Smooth muscle cell (in vitro differentiated cells): ENCODE data around the gene AKR1E2. TPM values are rescaled to one million over a fixed set of nuclear protein-coding genes. Genes with fewer than 3 reads are reported as not detected.

Experiments used
- DNase-seq: peaks from one replicate; lab custom pipeline; 2025; ENCODE audit not compliant: unreplicated experiment; lab: John Stamatoyannopoulos, UW
- H2AFZ ChIP-seq: fragments of 200-600 bp; sonication (generic); 2 replicates; pipeline ENCODE4 v1.6.0; 2016; ENCODE audit warnings: antibody characterized with exemption, low read depth, mild to moderate bottlenecking
- H3F3A ChIP-seq: fragments of 200-600 bp; sonication (generic); 2 replicates; pipeline ENCODE4 v1.6.0; 2017; ENCODE audit warnings: antibody characterized with exemption, low read depth
- H3K27ac ChIP-seq: fragments of 200-600 bp; sonication (generic); 2 replicates; pipeline ENCODE4 v1.5.1; 2016; ENCODE audit warnings: low read depth, mild to moderate bottlenecking
- H3K27me3 ChIP-seq: fragments of 200-600 bp; sonication (generic); 2 replicates; pipeline ENCODE4 v1.6.1; 2016; ENCODE audit warnings: low read depth, mild to moderate bottlenecking
- H3K36me3 ChIP-seq: fragments of 200-600 bp; sonication (generic); 2 replicates; pipeline ENCODE4 v1.5.1; 2016; ENCODE audit warnings: low read depth
- H3K4me1 ChIP-seq: fragments of 200-600 bp; sonication (generic); 2 replicates; pipeline ENCODE4 v1.5.1; 2016; ENCODE audit warnings: low read depth
- H3K4me2 ChIP-seq: fragments of 200-600 bp; sonication (generic); 2 replicates; pipeline ENCODE4 v1.6.0; 2016; ENCODE audit warnings: mild to moderate bottlenecking
- H3K4me3 ChIP-seq: fragments of 200-600 bp; sonication (generic); 2 replicates; pipeline ENCODE4 v1.5.1; 2016; ENCODE audit warnings: mild to moderate bottlenecking
- H3K79me2 ChIP-seq: fragments of 200-600 bp; sonication (generic); 2 replicates; pipeline ENCODE4 v1.6.0; 2016; ENCODE audit warnings: low read depth, mild to moderate bottlenecking
- H3K9ac ChIP-seq: fragments of 200-600 bp; sonication (generic); 2 replicates; pipeline ENCODE4 v1.6.0; 2016; ENCODE audit warnings: low read depth
- H3K9me3 ChIP-seq: fragments of 200-600 bp; sonication (generic); replicated peaks from 2 replicates; pipeline ENCODE4 v1.5.1; 2016; ENCODE audit warnings: low read depth
- H4K20me1 ChIP-seq: fragments of 200-600 bp; sonication (generic); 2 replicates; pipeline ENCODE4 v1.6.0; 2016; ENCODE audit warnings: low read depth
- CTCF ChIP-seq: fragments of 200-600 bp; sonication (generic); IDR thresholded peaks from 2 replicates; pipeline ENCODE4 v1.5.1; 2017; ENCODE audit warnings: borderline replicate concordance, mild to moderate bottlenecking, antibody characterized with exemption; ENCODE audit not compliant: insufficient read depth, poor library complexity, severe bottlenecking
- WGBS: methylation state at CpG from one replicate; pipeline ENCODE4 v1.1.7; 2016; ENCODE audit warnings: low lambda C conversion rate; 5-methylcytosine and 5-hydroxymethylcytosine counted together
- polyA plus RNA-seq: library from polyadenylated mRNA; unstranded; fragments of >200 nt; fragmentation: Nextera tagmentation; extraction: Ambion mirVana; gene quantifications from 2 replicates; pipeline ENCODE4 v1.2.1, GENCODE V29; 2016
- total RNA-seq: library from RNA; depleted of rRNA; stranded (reverse); fragments of >200 nt; gene quantifications from 2 replicates; pipeline ENCODE4 v1.2.3, GENCODE V29; 2014

Gene AKR1E2
- total RNA-seq: 3.2 and 7.2 TPM in 2 replicates
- polyA plus RNA-seq: 2.3 and 3.0 TPM in 2 replicates

GRCh38 chr10:4825868-4826791 is at the start of gene AKR1E2:
AKR1E2 (plus strand) TSS chr10:4826207; CDS start chr10:4826325, 118 bp downstream.
- peak; percentile 73 for DNase-seq
- 22% methylated on average over 62 of the region's 87 CpGs for WGBS
- Histone ChIP-seq H3K79me2 (no peaks in the 10 kb centered on the region), H3K36me3 (no peaks in the 10 kb centered on the region), H3K27me3 (no peaks in the 10 kb centered on the region), H3K4me3 (peak within 1 kb of the TSS; percentile 58), H3K4me2 (peak within 1 kb of the TSS; percentile 89), H2AFZ (peak within 1 kb of the TSS; percentile 92), H4K20me1 (no peaks in the 10 kb centered on the region), H3K9ac (peak within 1 kb of the TSS; percentile 76), H3K27ac (peak within 1 kb of the TSS; percentile 69), H3F3A (peaks cover 7% of the 10 kb centered on the region), H3K9me3 (no peaks in the 10 kb centered on the region), H3K4me1 (peaks cover 2% of the 10 kb centered on the region)
- no peak for TF ChIP-seq CTCF

GRCh38 chr10:4776234-4776638 is 49.8 kb upstream of the AKR1E2 start:
- no peaks in the 10 kb centered on the region for H3K27me3 ChIP-seq
- no peak overlapping the region for H3K4me3 ChIP-seq
- H3K36me3 ChIP-seq: no peaks in the 10 kb centered on the region
- H3K4me2 ChIP-seq: no peak overlapping the region
- peak overlapping the region; percentile 59 for H3K27ac ChIP-seq
- no peak overlapping the region for H2AFZ ChIP-seq
- DNase-seq: no peak
- H4K20me1 ChIP-seq: no peaks in the 10 kb centered on the region
- no peak overlapping the region for H3K9ac ChIP-seq
- H3K4me1 ChIP-seq: no peaks in the 10 kb centered on the region
- 50% methylated on average over 2 of the region's 2 CpGs for WGBS
- no peaks in the 10 kb centered on the region for H3K79me2 ChIP-seq
- TF ChIP-seq CTCF: no peak
- no peaks in the 10 kb centered on the region for H3F3A ChIP-seq
- H3K9me3 ChIP-seq: no peaks in the 10 kb centered on the region

GRCh38 chr10:4778761-4779160 is 47.2 kb upstream of the AKR1E2 start:
- Histone ChIP-seq H3K4me2 (no peak overlapping the region), H3K79me2 (no peaks in the 10 kb centered on the region), H3K27me3 (no peaks in the 10 kb centered on the region), H3F3A (no peaks in the 10 kb centered on the region), H3K9me3 (no peaks in the 10 kb centered on the region), H3K36me3 (no peaks in the 10 kb centered on the region), H3K9ac (no peak overlapping the region), H4K20me1 (no peaks in the 10 kb centered on the region), H2AFZ (no peak overlapping the region), H3K27ac (no peak overlapping the region), H3K4me1 (no peaks in the 10 kb centered on the region), H3K4me3 (no peak overlapping the region)
- no peak for TF ChIP-seq CTCF
- DNase-seq: no peak
